Stimulated activated CD4-positive, alpha-beta T cell treated with anti-CD3 and anti-CD28 coated beads, Interleukin-4, amount 100 ng/mL, for 48 hours (primary cell): ENCODE results near the gene DNAH1.

Experiments used
- DNase-seq, 2 donors: peaks; one replicate each; pipeline ENCODE4 v3.0.0-alpha.2; 2020; ENCODE audit warnings: low read depth in 2 of 2

Gene DNAH1

GRCh38 chr3:52444860-52445793 lies 129.0 kb downstream of the DNAH1 start, which contains the start of gene SEMA3G:
SEMA3G (minus strand) TSS chr3:52445103; CDS start chr3:52445027, 76 bp downstream.
- DNase-seq = peak; percentile 73 to 80

- DNase-seq = no peak
These were observed 129.9 kb downstream of the DNAH1 start for GRCh38 chr3:52446042-52446441.

- DNase-seq = peak; percentile 61 to 72
These were observed 130.8 kb downstream of the DNAH1 start for GRCh38 chr3:52446631-52447511.

- DNase-seq = no peak
These were observed 131.6 kb downstream of the DNAH1 start for GRCh38 chr3:52447512-52448355.
